Stimulated activated CD8-positive, alpha-beta memory T cell treated with anti-CD3 and anti-CD28 coated beads, Interleukin-7, amount 100 ng/mL, for 4 hours (primary cell): ENCODE measurements around the gene FRZB.

ENCODE experiments used
- DNase-seq, 2 donors: peaks; one replicate each; pipeline ENCODE4 v3.0.0-alpha.2; 2020; ENCODE audit warnings: low read depth in 2 of 2

The FRZB gene

GRCh38 chr2:182845794-182846417, 20.5 kb downstream of the FRZB start:
- no peak for DNase-seq

- no peak for DNase-seq
These were observed 30.0 kb downstream of the FRZB start for GRCh38 chr2:182836451-182836850.

DNA sequence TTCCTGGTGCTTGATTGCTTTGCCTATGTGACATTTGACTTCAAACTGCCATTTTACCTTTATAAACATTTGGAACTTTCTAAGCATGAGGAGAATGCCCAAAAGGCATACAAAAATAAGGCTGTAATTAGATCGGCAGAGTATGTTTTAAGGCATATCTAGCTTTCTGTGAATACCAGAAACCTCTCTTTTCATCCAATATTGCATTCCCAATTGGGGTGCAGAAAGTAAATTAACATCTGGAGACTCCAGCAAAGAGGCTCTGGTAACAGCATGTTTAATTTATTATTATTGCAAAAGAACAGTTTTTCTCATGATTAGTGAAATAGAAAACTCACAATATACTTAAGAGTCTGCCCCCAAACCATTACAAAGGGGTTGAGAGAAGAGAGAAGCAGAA, 32.1 kb downstream of the FRZB start:
- DNase-seq = no peak

DNA sequence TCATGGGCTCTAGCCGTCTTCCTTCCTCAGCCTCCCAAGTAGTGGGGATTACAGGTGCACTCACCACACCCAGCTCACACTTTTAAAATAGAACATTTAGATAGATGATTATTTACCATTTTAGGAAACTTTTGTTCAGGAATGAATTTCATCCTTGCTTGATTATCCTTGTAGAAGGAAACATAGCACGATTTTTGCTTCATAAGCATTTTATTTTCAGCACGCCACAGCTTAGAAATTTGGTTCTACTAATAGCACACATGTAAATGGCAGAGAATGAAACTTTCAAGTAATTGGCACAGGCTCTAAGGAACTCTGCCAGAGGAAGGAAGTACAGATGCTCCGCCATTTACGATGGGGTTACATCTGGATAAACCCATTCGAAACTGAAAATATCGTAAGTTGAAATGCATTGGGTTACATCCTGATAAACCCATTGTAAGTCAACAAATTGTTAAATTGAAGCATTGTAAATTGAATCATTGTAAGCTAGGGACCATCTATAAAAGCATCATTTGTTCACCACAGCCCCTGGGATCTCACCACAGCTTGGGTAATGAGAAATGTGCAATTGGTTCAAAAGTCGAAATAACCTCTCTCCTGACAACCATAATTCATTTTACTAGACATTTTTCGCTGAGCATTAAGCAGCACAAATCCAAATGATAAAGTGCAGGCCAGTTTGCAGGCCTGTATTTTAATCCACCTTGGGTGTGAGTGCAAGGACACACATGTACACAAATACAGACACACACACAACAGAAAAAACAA, 33.2 kb downstream of the FRZB start:
- no peak for DNase-seq

- no peak for DNase-seq
These were observed 34.5 kb downstream of the FRZB start for GRCh38 chr2:182831921-182832320.

DNA sequence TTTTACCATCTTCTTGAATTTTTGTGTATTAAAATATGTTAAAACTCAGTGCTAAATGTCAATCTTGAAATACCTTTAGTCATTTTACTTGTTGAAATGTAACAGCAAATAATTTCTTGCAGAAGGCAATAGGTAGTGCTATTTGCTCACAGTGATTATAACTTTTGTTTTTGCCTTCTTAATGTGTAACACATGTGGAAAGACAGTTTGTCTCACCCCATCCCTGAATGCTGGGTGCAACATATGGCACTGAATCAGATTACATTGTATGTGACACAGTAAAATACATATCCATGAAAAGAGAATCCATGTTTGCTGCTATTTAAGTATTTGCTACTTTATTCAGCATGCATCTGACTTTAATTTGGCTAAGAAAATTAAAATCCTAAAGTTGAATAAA, 35.3 kb downstream of the FRZB start:
- DNase-seq = no peak

GRCh38 chr2:182827182-182827879, 39.1 kb downstream of the FRZB start:
- DNase-seq = no peak

DNA sequence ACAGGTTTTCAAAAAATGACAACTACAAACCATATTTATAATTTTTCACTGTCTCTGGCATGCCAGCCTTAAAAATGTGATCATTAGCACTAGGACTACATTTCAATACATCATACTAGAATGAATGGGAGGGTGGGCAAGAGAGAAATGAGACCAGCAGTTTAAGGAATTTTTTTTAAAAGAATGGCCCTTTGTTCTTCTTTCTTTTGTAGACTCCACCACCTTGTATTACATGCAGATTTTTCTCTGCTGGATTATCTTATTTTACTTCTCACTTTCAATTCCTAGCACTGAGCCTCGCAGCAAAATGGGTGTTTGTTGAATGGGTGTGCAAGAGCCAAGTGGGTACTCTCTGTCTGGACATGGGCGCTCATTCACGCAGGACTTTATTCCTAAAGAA, 39.9 kb downstream of the FRZB start:
- no peak for DNase-seq

- DNase-seq = no peak
These were observed 40.4 kb downstream of the FRZB start for GRCh38 chr2:182826064-182826463.

- no peak for DNase-seq
These were observed 41.7 kb downstream of the FRZB start for GRCh38 chr2:182824767-182825158.

DNA sequence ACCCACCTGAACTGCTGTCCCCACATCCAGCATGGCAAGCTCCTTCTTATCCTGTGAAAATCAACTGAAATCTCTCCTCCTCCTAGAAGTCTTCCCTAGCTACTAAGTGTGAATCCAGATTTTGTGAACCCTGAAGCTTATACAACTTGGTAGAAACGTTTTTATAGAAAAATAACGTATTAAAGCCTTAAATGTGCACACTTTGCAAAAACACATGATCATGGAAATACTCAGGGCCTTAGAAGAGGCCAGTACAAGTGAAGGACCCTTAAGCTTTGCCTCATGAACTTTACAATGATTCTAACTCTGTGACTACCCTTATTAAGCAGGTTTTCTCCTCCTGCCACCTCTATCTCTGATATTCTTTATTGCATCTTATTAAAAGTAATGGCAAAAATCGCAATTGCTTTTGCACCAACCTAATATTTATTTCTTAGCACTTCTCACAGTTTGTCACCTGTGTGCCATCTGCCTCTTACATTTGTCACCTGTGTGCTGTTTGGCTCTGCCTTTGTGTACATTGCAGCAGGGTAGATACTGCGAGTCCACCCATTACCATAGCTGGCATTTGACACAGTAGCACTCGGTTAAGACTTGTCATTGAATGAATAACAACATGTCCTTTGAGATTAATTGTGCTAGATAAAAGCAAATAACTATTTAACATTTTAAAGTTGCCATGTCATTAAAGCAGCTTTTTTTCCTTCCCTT, 42.2 kb downstream of the FRZB start:
- no peak for DNase-seq

DNA sequence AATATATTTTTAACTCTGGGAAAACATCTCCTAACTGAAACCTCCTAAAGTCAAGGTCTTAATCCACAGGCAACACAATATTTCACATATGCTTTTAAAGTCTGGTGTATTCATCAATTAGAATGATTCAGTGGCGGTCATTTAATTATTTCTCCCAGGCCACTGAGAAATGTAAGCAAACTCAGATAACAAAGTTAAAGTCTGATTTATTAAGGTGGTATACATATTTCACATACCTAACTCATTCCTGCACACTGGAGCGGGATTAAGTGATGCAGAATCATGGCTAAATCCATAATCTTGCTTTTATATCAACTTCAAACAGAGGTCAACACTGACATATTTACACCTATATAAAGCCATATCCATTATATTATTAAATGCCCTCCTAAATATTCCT, 43.7 kb downstream of the FRZB start:
- no peak for DNase-seq

GRCh38 chr2:182821182-182821581, 45.3 kb downstream of the FRZB start:
- DNase-seq = no peak

- no peak for DNase-seq
These were observed 47.0 kb downstream of the FRZB start for GRCh38 chr2:182819412-182819811.

- no peak for DNase-seq
These were observed 47.5 kb downstream of the FRZB start for GRCh38 chr2:182818925-182819324.

DNA sequence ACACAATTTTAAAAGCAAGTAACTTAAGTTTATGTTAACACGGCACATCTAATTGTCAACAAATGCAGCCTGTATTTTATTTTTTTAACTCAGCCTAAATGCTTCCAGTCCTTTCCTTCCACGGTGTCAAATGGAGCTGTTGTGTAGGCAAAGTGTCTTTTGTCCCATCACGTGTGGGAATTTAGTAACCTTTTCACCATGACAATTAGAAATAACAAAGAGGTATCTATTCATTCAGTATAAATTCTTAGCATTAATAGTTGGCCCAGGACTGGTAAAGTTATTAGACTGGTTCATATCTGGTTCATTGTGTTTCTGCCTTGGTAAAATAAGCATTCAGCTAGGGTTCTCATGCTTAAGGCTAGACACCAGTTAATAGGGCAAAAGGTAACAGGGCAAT, 47.9 kb downstream of the FRZB start:
- no peak for DNase-seq

DNA sequence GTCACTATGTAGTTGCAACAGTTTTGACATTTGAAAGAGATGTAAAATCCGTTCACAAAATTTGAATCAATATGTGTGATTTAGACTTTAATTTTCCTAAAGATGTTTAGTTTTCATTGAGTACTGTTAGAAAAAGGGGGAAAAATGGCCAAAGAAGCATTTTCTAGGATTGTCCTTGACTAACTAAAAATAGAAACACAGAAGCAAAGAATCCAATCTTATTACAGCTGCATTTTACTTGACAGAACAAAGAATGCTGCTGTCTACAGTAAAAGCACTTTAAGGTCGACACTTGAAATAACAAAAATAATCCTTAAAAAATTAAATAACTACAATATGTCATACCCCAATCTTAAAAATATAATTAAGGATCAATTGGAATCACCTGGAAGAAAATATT, 48.9 kb downstream of the FRZB start:
- no peak for DNase-seq

DNA sequence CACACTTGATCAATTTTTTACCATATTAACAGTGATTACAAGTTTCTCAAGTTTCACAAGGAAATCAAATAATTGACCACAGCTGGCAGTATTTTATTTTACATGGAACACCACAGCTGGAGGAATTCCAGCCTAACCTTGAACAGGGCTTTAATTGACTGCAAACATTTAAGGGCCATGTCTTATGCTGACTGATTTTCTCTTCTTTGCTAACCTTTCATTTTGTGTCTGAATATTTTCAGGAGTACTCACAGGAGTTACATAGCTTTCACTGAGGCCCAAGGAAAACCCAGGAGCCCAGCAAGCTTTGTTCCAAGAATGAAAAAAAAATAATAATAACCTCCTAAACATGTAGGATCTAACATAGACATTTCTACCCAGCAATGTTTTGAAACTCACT, 49.6 kb downstream of the FRZB start:
- no peak for DNase-seq

- no peak for DNase-seq
These were observed 51.6 kb downstream of the FRZB start for GRCh38 chr2:182814804-182815203.

GRCh38 chr2:182814380-182814779, 52.1 kb downstream of the FRZB start:
- no peak for DNase-seq

DNA sequence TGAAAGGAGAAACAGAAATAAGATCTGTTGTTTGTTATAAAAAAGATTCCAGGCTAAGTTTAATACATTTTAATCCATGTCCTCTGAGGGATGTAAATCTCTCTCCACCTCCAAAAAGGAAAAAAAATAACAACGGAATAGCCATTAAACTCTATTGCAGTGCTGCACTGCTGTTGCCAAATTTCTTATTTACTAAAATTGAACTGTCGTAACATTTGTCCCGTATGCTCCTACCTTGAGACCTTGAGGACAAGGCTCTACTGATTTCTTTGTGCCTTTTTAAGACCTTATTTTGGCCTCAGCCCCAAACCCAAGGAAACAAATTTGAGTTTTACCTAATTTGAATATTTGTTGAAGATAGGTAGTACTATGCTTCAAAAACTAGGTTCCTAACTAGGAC, 56.4 kb downstream of the FRZB start:
- DNase-seq = no peak

DNA sequence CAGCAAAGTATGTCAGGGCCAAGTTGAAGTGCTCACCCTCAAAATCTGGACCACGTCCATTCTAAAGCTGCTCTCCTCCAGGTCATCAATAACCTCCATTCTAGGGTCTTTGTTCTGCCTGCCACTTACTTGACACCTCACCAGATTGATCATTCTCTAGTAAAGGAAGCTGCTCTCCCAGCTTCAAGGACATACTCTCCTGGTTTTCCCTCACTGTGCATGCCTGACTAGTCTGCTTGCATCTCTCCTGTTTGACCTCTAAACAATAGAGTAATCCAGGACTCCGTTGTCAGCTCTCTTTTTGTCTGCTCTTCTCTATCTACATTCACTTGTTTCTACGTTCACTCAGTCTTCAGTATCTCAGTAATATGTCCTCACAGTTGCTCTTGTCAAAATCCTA, 59.1 kb downstream of the FRZB start:
- no peak for DNase-seq

DNA sequence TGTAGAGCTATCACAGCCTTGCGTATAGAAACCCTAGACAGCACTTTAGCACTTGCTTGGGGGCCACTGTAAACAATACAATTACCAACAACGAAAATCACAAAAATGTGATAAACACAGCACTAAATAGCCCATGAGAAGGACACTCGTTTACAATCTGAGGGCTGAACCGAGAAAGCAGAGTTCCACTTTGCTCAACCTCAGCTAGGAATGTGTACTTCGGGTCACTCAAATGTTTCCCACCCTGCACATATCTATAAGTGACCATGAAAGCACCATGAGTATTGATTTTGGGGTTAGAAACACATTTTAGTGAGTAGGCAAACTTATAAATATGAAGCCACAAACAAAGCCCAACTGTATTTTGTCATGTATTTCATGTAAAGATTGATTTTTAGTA, 62.3 kb downstream of the FRZB start:
- no peak for DNase-seq
